ENCODE measurements around the gene PIP4K2A. TPM values are rescaled to one million over a fixed set of nuclear protein-coding genes. Genes with fewer than 3 reads are reported as not detected.
"Not testable (repeated sequence)": the region's sequence is repeated elsewhere in the genome, so short reads cannot be mapped to it uniquely, and the experiment has no call there.

PIP4K2A gene
- total RNA-seq (2014; rRNA removed; shearing (Covaris generic)): 22.9 and 25.1 TPM in 2 replicates
- 3.9 and 5.8 TPM in 2 replicates for polyA plus RNA-seq (2014; cell fraction: nucleus; rRNA removed)

- peak; percentile 48 for DNase-seq (ENCODE audit: extremely low read depth, low read depth)
Measured at GRCh38 chr10:22714479-22715289, at the start of gene PIP4K2A. PIP4K2A (minus strand) TSS chr10:22714578; CDS start chr10:22714326, 252 bp downstream.

GRCh38 chr10:22761569-22762220 lies 47.3 kb upstream of the PIP4K2A start:
- DNase-seq (ENCODE audit: extremely low read depth, low read depth): no peak

- DNase-seq (ENCODE audit: extremely low read depth, low read depth): no peak
Measured at GRCh38 chr10:22760025-22760424, 45.6 kb upstream of the PIP4K2A start.

GRCh38 chr10:22758867-22759266 lies 44.5 kb upstream of the PIP4K2A start:
- DNase-seq (ENCODE audit: extremely low read depth, low read depth): no peak

- no peak for DNase-seq (ENCODE audit: extremely low read depth, low read depth)
Measured at GRCh38 chr10:22754296-22754695, 39.9 kb upstream of the PIP4K2A start.

GRCh38 chr10:22753786-22754185 lies 39.4 kb upstream of the PIP4K2A start:
- DNase-seq (ENCODE audit: extremely low read depth, low read depth): no peak

GRCh38 chr10:22752272-22752889 lies 38.0 kb upstream of the PIP4K2A start:
- no peak for DNase-seq (ENCODE audit: extremely low read depth, low read depth)

GRCh38 chr10:22750131-22750530 lies 35.8 kb upstream of the PIP4K2A start:
- no peak for DNase-seq (ENCODE audit: extremely low read depth, low read depth)

GRCh38 chr10:22744858-22745257 lies 30.5 kb upstream of the PIP4K2A start:
- DNase-seq (ENCODE audit: extremely low read depth, low read depth): not testable (repeated sequence)

- DNase-seq (ENCODE audit: extremely low read depth, low read depth): no peak
Measured at GRCh38 chr10:22742678-22743077, 28.3 kb upstream of the PIP4K2A start.

- DNase-seq (ENCODE audit: extremely low read depth, low read depth): not testable (repeated sequence)
Measured at GRCh38 chr10:22741631-22742030, 27.3 kb upstream of the PIP4K2A start.

GRCh38 chr10:22740180-22740579 lies 25.8 kb upstream of the PIP4K2A start:
- no peak for DNase-seq (ENCODE audit: extremely low read depth, low read depth)

GRCh38 chr10:22737587-22737986 lies 23.2 kb upstream of the PIP4K2A start:
- DNase-seq (ENCODE audit: extremely low read depth, low read depth): no peak

GRCh38 chr10:22736134-22736533 lies 21.8 kb upstream of the PIP4K2A start:
- no peak for DNase-seq (ENCODE audit: extremely low read depth, low read depth)

- DNase-seq (ENCODE audit: extremely low read depth, low read depth): no peak
Measured at GRCh38 chr10:22733992-22734391, 19.6 kb upstream of the PIP4K2A start.

- DNase-seq (ENCODE audit: extremely low read depth, low read depth): no peak
Measured at GRCh38 chr10:22727663-22728062, 13.3 kb upstream of the PIP4K2A start.

- no peak for DNase-seq (ENCODE audit: extremely low read depth, low read depth)
Measured at GRCh38 chr10:22727112-22727511, 12.7 kb upstream of the PIP4K2A start.

GRCh38 chr10:22724773-22725172 lies 10.4 kb upstream of the PIP4K2A start:
- no peak for DNase-seq (ENCODE audit: extremely low read depth, low read depth)

- DNase-seq (ENCODE audit: extremely low read depth, low read depth): no peak
Measured at GRCh38 chr10:22723783-22724182, 9.4 kb upstream of the PIP4K2A start.

GRCh38 chr10:22723343-22723779 lies 9.0 kb upstream of the PIP4K2A start:
- DNase-seq (ENCODE audit: extremely low read depth, low read depth): no peak

GRCh38 chr10:22722626-22723169 lies 8.3 kb upstream of the PIP4K2A start:
- DNase-seq (ENCODE audit: extremely low read depth, low read depth): no peak
